Neutrophil (primary cell): Measurements from ENCODE around the gene RUBCNL.
A peak's percentile ranks its signal among the peaks of the same experiment; 100 is the strongest.
"Not testable (repeated sequence)": the region's sequence is repeated elsewhere in the genome, so short reads cannot be mapped to it uniquely, and the experiment has no call there.

ENCODE experiments used
- H3K27ac ChIP-seq: fragments of 200-600 bp; sonication (generic); 2 replicates; pipeline ENCODE4 v1.5.1; 2016; ENCODE audit warnings: mild to moderate bottlenecking, moderate library complexity
- H3K27me3 ChIP-seq: fragments of 200-600 bp; sonication (generic); 2 replicates; pipeline ENCODE4 v1.6.0; 2016; ENCODE audit warnings: mild to moderate bottlenecking
- H3K36me3 ChIP-seq: fragments of 200-600 bp; sonication (generic); 2 replicates; pipeline ENCODE4 v1.5.1; 2017
- H3K4me1 ChIP-seq, 2 experiments: fragments of 200-600 bp in 1 of 2; sonication (generic) in 1 of 2; 1 replicate in 1 of 2; 2 replicates in 1 of 2; pipeline versions ENCODE4 v1.5.1 to v1.6.1; 2013 to 2016; ENCODE audit warnings: low read depth in 1 of 2, low read length in 1 of 2, mild to moderate bottlenecking in 1 of 2, moderate library complexity in 1 of 2; ENCODE audit not compliant: control insufficient read depth in 1 of 2, insufficient read depth in 1 of 2
- H3K4me3 ChIP-seq, 2 experiments: fragments of 200-600 bp in 1 of 2; sonication (generic) in 1 of 2; 1 replicate in 1 of 2; 2 replicates in 1 of 2; pipeline ENCODE4 v1.5.1; 2013 to 2016; ENCODE audit warnings: low read depth in 1 of 2, low read length in 1 of 2, mild to moderate bottlenecking in 1 of 2, moderate library complexity in 1 of 2
- H3K9me3 ChIP-seq: fragments of 200-600 bp; sonication (generic); 2 replicates; pipeline ENCODE4 v1.5.1; 2016
- TF ChIP-seq, protein P1 (sequence below): fragments of 200-600 bp; sonication (generic); IDR thresholded peaks from 2 replicates; pipeline ENCODE4 v1.5.1; 2016; ENCODE audit warnings: antibody characterized with exemption

The RUBCNL gene

DNA sequence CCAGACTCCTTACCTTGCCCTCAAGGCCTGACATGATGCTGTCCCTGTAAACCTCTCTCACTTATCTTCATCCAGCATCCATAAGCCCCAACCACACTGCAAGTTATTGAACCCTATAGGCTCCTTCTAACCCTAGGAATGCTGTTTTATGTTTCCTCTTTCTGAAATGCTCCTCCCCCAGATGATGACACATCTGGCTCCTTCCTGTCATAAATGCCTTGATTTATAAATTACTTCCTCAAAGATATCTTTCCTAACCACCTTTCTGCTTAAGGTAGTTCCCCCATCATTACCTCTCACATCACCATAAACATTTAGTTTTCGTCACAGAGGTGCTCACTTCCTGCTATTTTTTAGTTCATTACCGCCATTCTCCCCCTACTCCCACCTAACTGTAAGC lies 12.3 kb downstream of the RUBCNL start:
- TF ChIP-seq, protein P1, sequence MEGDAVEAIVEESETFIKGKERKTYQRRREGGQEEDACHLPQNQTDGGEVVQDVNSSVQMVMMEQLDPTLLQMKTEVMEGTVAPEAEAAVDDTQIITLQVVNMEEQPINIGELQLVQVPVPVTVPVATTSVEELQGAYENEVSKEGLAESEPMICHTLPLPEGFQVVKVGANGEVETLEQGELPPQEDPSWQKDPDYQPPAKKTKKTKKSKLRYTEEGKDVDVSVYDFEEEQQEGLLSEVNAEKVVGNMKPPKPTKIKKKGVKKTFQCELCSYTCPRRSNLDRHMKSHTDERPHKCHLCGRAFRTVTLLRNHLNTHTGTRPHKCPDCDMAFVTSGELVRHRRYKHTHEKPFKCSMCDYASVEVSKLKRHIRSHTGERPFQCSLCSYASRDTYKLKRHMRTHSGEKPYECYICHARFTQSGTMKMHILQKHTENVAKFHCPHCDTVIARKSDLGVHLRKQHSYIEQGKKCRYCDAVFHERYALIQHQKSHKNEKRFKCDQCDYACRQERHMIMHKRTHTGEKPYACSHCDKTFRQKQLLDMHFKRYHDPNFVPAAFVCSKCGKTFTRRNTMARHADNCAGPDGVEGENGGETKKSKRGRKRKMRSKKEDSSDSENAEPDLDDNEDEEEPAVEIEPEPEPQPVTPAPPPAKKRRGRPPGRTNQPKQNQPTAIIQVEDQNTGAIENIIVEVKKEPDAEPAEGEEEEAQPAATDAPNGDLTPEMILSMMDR, result no peak
- peak overlapping the region; percentile 57 to 63 for H3K4me3 ChIP-seq
- peak overlapping the region; percentile 95 for H3K27ac ChIP-seq
- H3K27me3 ChIP-seq, result peaks cover 3% of the 10 kb centered on the region
- H3K4me1 ChIP-seq, result peaks cover 94 to 98% of the 10 kb centered on the region in 2 experiments
- peaks cover 33% of the 10 kb centered on the region for H3K36me3 ChIP-seq
- H3K9me3 ChIP-seq, result no peaks in the 10 kb centered on the region

DNA sequence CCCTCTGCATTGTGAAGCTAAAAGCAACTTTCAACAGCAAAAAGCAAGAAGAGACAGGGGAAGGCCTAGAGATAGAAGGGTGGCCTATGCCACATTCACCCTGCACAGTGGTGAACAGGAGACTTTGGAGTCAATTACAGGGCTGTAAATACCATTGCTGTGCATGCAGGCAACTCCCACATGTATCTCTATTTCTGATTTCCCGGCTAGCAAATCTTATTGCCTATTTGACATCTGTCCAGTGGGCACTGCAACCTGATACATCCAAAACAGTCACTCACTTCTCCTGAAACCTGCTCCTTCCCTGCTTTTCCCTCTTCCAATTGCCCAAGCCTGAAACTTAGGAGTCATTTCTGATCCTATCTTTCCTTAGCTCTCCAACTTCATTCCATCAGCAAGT lies 13.4 kb downstream of the RUBCNL start:
- Histone ChIP-seq H3K4me1 (peaks cover 90 to 97% of the 10 kb centered on the region in 2 experiments), H3K9me3 (no peaks in the 10 kb centered on the region), H3K27ac (peak overlapping the region; percentile 95), H3K4me3 (peak overlapping the region; percentile 57 to 63), H3K36me3 (peaks cover 44% of the 10 kb centered on the region), H3K27me3 (peaks cover 10% of the 10 kb centered on the region)
- TF ChIP-seq, protein P1, result no peak

DNA sequence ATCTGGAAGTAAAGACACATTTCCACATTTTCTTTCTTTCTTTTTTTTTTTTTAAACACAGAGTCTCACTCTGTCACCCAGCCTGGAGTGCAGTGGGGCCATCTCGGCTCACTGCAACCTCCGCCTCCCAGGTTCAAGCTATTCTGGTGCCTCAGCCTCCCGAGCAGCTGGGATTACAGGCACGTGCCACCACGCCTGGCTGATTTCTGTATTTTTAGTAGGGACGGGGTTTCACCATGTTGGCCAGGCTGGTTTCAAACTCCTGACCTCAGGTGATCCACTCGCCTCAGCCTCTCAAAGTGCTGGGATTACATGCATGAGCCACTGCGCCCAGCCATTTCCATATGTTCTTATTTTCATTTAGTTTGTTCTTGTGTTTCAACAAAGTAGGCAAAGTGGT lies 14.1 kb downstream of the RUBCNL start:
- Histone ChIP-seq H3K36me3 (peaks cover 51% of the 10 kb centered on the region), H3K27me3 (peaks cover 16% of the 10 kb centered on the region), H3K4me3 (peak overlapping the region in 1 of 2 experiments; percentile 63), H3K4me1 (peaks cover 83 to 91% of the 10 kb centered on the region in 2 experiments), H3K27ac (peak overlapping the region; percentile 95)
- not testable (repeated sequence) for H3K9me3 ChIP-seq

DNA sequence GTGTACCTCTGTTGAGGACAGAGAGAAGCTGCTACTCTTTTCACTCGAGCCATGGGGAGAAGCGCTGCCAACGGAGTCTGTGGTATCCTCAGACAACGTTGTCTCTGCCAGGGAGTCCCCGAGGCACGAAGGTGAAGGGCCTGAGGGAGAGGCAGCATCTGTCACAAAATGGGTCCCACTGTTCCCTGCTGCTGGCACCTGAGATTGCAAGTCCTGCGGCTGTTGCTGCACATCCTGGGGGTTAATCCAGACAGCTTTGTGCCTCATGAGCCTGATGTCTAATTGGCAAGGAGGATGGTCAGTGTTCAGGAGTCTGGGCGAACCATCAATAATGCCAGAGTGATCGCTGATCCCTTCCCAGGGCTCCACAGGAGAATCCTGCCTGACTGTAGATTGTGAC lies 15.0 kb downstream of the RUBCNL start:
- TF ChIP-seq, protein P1, result no peak
- peak overlapping the region in 1 of 2 experiments; percentile 63 for H3K4me3 ChIP-seq

DNA sequence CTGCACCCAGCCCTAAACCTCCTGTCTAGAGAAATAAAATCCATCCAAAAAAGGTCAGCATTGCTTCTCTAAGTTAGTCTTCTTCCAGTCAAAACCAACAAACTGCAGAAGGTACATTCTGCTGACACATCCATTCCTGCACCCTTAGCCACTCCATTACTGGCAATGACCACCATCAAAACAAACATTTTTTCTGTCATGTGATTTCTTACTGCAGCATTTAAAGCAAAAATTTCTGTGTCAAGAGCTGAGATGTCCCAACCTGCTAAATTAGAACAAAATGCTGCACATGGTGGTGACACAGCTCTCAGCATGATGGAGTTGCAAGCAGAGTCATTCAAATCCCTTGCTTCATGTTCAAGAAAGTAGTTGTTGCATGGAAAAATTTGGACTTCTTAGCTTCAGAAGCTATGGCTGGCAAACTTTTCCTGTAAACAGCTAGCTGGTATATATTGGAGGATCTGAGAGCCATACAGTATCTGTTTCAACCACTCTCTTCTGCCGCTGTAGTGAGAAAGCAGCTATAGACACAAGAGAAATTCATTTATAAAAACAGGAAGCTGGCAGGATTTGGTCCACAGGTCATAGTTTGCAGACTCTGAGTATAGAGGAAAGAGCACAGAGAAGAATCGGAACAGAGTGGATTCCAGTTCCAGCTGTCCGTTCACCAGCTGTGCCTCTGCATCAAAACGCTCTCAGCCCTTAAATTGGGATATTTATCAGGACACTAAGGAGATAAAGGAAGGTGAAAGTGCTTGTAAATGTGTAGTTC lies 17.4 kb downstream of the RUBCNL start:
- Histone ChIP-seq H3K9me3 (no peaks in the 10 kb centered on the region), H3K27ac (peak overlapping the region; percentile 73), H3K4me3 (peak overlapping the region in 1 of 2 experiments; percentile 63), H3K36me3 (peaks cover 83% of the 10 kb centered on the region), H3K4me1 (peaks cover 51 to 59% of the 10 kb centered on the region in 2 experiments), H3K27me3 (peaks cover 29% of the 10 kb centered on the region)
- TF ChIP-seq, protein P1, result no peak

More for the DNA sequence above, 15.0 kb downstream of the RUBCNL start:
- peaks cover 24% of the 10 kb centered on the region for H3K27me3 ChIP-seq
- H3K27ac ChIP-seq, result peak overlapping the region; percentile 24
- H3K9me3 ChIP-seq, result no peaks in the 10 kb centered on the region
- H3K4me1 ChIP-seq, result peaks cover 75 to 82% of the 10 kb centered on the region in 2 experiments
- peaks cover 59% of the 10 kb centered on the region for H3K36me3 ChIP-seq

DNA sequence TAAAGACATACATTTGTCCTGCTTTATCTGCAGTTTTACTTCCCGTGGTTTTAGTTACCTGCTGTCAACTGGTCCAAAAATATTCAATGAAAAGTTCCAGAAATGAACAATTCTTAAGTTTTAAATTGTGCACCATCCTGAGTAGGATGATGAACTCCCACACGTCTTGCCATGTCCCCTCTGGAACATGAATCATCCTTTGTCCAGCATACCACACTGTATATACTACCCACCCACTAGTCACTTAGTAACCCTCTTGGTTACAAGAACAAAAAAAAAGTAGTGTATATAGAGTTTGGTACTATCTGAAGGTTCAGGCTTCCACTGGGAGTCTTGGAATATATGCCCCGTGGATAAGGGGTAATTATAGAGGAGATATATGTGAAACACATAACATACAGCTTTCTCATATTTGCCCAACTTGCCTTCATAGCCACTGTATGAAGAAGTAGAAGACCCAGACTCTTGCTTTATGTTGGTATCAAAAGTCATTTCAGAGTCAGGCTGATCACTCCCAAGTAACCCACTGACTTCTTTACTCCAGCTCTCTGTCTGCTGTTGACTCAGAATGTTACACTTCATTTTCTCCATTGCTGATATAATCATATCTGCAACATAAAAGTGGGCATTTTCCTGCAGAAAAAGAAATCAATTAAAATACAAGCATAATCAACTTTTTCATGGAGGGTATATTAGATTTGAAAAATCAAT lies 19.3 kb downstream of the RUBCNL start:
- Histone ChIP-seq H3K36me3 (peaks cover 94% of the 10 kb centered on the region), H3K4me3 (no peak overlapping the region), H3K27me3 (peaks cover 29% of the 10 kb centered on the region), H3K27ac (no peak overlapping the region), H3K4me1 (peaks cover 33 to 40% of the 10 kb centered on the region in 2 experiments), H3K9me3 (no peaks in the 10 kb centered on the region)
- TF ChIP-seq, protein P1, result no peak
